Measurements from ENCODE around the gene SMIM41.

SMIM41 gene

DNA sequence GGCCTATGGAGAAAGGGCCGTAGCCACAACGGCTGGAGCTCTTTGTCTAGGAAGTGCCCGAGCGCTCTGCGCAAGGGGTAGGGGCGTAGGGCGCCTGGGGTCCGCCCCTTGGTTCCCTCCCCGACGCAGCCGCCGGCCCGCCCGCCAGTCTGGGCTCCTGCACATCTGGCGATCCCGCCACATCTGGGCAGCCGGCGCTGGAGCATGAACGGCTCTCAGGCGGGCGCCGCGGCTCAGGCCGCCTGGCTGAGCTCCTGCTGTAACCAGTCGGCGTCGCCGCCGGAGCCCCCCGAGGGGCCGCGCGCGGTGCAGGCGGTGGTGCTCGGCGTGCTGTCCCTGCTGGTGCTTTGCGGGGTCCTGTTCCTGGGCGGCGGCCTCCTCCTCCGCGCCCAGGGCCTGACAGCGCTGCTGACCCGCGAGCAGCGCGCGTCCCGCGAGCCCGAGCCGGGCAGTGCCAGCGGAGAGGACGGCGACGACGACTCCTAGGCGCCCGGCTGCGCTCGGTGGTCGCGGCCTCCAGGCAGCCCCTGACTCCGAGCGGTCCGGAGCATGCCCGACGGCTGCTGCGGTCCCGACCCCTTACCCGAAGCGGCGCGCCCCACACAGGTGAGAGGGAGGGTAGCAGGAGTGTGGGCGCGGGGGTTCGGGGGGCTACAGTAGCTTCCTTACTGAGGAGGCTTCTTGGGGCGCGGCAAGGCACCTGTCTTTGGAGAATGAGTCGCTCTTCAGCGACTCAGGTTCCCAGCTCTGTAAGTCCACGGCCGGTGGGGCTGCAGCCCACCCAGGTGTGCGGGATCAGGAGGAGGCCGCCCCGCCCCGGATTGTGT lies at the start of gene SMIM41:
Gene SMIM41, plus strand, starts transcription at position 129 of the 827 bp plus-strand sequence. Its CDS starts 76 bp downstream, at position 205.
- no peak for DNase-seq

DNA sequence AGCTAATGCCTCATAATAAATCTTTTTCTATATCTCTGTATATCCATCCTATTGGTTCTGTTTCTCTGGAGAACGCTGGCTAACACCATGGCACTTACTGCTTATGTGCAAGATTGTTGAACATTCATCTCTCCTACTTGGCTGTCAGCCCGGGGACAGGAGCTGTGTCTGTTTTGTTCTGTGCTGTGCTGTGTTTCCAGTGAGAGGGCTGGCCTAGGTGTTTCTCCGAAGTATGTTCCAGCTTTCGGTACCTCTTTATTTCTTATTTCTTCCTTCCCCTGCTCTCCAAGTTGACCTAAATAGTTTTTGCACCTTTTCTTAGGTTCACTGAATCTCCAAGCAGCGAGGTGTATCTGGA lies 47.1 kb upstream of the SMIM41 start:
- DNase-seq, result peak; percentile 8

DNA sequence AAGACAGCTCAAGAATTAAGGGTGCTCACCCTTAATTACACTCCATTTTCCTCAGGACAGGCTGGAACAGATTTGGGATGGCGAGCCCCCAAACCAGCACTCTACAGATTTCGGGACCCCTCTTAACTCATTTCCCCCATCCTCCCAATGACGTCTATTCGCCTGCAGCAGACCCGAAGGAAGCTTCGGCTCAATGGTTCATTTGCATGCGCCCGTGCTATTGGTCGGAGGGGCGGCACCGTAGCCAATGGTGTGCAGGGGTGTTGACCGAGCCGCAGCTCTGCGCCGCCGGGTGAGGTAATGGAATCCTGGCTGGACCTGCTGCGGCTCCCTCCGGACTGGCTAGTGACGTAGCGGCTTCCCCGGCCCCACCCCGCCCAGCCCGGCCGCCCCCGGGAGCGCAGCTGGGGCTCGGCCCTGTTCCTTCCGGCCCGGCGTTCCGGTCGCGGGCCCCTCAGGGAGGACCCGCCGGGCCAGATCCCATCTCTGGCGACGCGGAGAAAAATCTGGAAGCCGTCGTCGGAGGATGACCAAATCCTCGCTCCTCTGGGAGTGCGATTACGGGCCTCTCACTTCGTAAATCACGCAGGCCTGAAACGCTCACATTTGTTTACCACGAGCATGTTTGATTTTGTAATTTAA lies 46.6 kb upstream of the SMIM41 start:
- DNase-seq, result peak; percentile 96

DNA sequence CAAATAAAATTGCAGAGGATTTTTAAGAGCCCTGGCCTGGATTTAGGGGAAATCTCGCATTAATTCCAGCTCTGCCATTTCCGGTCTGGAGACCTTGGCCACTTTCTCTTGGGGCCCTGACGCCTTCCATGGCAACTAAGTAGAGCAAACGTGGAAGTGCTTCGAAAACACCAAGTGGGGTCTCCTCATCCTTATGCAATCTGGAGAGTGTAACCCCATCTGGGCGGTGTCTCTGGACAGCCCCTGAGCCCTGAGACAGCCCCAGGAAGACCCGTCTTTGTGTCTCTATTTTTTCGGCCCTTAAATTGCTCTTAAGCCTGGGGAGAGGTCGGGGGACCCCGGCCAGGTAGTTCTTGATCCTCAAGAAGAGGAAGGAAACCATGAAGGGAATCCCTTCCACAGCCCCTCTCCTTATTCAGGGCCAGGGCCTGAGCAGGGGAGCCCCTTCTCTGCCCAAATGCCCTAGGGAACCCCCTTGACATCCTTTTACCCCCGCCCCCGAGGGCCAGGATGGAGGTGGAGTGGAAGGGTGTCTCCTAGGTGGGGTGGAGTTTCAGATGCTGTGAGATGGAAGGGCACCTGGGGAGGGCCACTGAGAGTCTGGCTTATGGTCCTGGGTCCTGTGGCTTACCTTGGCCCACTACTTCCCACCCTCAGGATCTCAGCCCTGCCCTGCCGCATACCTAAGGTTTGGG lies 45.9 kb upstream of the SMIM41 start:
- DNase-seq, result no peak

DNA sequence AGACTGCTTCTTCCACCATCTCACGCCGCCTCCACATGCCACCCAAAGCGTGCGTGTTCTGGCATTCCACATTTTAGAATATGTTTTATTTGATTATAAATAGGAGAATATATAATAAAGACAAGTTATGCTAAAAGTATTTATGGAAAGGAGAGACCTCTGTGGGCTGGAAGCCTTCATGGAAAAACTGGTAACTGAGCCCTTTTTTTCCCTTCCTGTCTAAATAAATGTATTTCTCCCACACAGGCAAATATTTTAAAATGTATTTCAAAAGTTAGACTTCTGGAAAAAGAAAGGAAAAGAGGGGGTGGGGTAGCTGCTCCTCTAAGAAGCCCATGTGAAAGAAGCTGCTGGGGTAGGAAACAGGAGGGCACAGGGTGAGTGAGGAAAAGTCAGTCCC lies 44.3 kb upstream of the SMIM41 start:
- no peak for DNase-seq

DNA sequence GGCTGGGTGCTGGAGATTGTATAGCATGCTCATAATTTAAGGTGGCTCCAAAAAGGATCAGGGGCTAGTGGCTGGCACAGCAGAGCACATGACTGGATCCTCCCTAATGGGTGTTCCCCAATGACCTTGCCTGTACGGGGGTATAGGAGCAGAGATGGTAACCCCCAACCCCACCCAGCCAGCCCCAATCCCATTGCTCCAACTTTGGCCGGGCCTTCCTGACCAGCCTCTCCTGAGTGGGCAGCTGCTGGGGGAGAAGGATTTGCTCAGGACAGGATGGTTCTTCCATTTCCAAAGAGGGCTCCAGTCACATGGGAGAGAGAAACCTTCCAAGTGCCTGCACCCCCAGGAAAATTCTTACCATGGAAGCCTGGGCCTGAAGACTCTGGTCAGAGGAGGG lies 43.6 kb upstream of the SMIM41 start:
- DNase-seq, result no peak

DNA sequence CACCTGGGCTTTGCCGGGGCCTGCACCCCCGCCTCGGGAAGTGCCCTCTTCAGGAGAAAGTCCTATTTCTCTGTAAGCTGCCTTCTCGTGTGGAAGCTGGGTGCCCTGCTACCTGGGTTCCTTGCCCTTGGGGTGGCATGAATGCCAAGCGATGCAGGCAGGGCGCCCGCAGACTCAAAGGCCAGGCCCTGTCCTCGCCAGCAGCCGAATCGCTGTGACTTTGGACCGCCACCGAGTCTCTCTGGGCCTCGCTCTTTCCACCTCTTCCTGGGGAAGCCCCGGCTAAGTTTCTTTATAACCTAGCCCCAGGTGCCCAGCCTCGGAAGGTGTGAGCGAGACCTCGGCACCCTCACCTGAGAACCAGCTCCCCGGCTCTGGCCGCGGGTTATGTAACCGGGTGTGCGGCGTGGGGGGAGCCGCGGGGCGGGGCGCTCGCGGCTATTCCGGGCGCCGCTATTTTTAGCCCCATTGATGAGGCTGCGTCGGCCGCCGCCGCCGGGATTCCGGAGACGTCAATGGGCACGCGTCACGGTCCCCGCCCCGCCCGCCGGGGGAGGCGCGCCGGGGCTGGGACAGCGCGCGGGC lies 42.8 kb upstream of the SMIM41 start:
- peak; percentile 67 for DNase-seq

DNA sequence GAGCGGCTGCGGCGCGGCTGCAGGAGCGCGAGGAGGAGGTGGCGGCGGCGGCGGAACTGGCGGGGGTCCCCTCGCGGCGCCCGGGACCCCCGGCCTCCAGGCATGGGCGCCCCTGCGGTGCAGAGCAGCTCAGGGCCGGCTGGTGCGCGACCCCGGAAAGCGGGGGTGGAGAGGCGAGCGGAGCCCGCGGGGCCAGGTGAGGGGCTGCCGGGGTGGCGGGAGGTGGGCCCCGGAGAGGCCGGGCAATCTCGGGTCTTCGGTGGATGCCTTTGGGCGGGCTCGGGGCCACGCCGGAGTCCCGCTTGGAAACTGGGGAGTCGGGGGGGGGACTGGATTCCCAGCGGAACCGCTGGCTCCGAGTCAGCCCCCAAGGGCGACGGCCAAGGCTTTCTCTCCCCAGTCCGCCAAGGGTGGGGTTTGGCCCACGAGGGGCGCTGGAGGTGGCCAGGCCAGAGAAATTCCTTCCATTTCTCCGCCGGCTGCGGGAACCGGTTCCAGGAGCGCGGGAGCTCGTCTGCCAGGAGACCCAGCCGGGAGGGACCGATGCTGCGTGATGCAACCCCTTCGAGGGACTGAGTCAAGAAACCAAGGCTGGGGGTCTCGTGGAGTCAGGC lies 42.1 kb upstream of the SMIM41 start:
- peak; percentile 15 for DNase-seq

DNA sequence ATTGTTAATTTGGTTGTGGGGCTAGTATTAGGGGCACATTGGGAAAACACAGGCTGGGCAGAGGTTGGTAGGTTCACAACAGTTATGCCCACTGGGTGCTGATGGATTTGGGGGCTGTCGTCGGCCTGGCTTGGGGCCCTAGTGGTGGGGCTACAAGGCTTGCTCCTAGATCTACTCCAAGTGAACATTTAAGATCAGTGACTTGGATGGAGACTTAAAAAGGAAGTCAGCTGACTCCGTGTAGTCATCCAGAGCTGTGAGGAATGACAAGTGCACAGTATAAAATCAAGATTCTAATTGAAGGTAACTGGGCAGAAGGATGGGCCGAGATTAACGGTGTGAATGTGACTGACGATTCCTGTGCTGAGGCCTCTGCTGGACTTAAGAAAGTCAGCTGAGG lies 41.1 kb upstream of the SMIM41 start:
- no peak for DNase-seq

DNA sequence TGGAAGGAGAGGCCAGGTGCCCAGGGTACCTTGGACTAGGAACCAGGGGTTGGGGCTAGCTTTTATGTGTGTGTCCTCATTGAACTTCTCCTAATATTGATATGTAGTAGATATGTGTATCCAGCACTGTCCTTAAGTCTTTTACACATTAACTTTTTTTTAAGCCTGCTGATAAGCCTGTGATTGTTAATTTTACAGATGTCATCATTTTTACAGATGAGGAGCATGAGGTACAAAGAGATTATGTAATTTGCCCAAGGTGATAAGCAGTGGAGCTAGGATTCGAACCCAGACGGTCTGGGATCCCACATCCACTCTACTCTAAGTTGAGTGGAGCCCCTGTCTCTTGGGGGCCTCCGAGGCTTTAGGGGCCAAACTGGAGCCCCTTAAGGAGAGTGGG lies 38.5 kb upstream of the SMIM41 start:
- DNase-seq, result no peak

DNA sequence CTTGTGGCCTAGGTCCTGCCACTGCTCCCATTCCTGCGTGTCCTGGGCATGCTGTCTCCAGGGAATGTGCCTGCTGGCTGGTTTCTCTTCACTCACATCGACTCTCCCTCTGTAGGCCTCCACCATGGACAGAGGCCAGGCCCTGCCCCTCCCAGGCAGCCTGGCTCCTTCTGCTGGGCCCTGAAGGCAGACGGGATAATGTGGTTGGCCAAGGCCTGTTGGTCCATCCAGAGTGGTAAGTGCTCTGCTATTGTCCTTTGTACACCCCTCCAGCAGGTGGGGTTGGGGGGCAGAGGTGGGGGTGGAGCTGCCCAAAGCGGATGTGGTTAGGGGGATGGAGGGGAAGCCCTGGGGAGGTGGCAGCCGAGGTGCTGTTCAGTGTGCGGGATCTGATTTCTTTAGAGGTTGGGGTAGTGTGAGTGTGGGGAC lies 37.8 kb upstream of the SMIM41 start:
- no peak for DNase-seq

DNA sequence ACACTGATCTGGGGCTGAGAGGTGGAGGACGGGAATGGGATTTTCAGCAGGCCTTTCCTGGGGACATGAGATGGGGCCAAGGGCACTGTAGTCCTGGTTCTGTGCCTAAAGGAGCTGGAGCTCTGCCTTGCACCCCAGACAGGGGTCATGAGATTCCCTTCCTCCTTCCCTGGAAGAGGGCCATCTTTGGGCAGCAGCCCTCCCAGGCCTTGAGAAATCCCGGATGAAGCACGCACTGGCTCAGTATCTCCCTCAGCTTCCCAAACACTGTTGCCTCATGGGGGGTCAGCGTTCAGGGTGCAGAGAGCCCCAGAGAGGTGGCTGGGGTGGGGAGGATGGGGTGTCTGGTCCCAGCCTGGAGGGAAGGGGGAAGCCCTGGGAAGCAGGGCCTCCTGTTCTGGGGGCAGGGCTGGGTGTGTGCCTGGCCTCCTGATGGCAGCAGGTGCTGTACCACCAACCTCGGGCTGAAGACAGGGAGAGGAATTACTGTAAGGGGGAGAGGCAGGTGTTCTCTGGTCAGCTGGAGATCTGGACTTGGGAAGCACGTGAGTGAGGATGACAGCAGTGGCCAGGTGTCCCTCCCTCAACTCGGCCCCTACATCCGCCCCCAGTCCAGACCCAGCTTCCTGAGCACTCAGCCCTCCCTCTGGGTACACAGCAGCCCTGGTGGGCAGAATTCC lies 36.7 kb upstream of the SMIM41 start:
- DNase-seq, result peak; percentile 91

DNA sequence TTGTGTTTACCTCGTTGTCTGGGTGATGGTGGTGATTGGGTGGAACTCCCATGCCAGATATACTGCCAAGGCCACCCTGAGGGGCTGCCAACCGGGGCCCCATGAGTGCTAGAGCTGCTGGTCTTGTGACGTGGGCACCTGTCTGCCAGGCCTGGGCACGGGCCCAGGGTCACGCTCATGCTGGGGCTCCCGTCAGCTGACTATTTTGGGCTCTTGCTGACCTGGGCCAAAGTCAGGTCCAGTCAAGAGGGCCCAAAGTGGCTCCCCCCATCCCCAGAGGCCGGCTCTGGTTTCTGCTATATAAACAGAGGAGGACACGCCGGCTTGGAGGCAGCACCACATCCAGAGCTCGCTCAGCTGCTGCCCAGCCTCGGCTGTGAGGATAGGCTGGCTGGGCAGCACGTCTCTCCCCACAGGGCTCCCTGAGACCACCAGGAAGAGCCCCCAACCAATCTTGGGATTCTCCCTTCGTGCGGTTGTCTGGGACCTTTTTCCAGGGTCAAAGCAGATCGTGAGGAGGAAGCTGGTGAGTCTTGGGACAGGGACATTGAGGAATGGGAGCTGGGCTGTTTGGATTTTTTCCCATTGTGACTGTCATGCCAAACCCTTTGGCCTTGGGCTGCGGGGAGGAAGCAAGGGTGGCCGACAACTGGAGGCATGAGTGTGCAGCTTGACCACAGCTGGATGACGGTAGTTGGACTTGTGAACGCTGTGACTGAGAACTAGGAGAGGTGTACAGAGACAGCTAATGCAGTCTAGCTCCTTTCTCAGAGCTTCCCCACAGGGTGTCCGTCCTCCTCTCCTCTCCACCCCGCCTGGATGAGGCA lies 35.9 kb upstream of the SMIM41 start:
- no peak for DNase-seq

DNA sequence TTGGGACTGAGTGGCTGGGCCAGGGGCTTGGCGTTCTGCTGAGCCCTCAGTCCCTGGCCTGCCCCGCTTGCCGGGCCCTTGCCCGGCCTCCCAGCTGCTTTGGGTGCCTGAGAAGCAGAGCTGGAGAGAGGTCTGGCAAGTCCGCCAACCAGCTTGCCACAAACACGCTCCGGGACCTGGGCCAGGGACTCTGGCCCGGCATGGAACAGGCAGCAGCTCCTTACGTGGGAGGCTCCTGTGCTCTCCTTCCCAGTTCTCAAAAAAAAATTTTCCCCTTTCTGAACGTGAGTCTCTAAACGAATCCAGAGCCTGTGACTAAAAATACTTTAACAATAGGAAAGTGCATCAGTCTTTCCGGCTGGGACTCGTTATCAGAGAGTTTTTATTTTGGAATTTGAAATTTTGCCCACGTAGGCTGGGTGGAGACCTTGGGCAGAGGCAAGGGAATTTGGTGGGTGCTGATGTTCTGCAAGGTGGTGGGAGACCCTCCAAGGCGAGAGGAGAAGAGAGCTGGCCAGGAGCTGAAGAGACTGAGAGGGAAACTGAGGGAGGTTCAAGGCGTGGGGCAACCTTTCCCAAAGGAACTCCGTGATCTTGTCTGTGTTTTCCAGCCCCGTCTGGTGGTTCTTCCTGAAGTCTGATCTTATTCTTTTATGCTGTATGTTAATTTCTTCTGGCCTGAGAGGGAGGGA lies 35.1 kb upstream of the SMIM41 start:
- no peak for DNase-seq

DNA sequence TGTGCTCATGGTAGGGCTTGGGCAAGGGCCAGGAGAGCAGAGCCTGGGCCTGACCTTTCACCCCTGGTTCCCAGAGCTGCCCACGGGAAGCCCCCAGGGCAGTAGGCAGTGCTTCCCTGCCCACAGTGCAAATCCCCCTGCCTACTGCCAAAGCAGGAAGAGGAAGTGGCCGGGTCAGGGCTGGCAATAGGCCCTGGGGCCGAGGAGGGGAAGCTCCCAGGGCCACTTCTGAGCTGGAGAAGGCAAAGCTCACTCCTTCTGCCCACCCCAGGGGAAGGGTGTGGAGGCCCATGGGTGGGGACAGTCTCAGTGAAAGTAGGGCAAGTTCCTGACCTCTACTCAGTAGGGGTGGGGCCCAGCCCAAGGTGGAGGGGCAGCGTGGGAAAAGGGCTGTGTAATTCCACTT lies 33.7 kb upstream of the SMIM41 start:
- no peak for DNase-seq

DNA sequence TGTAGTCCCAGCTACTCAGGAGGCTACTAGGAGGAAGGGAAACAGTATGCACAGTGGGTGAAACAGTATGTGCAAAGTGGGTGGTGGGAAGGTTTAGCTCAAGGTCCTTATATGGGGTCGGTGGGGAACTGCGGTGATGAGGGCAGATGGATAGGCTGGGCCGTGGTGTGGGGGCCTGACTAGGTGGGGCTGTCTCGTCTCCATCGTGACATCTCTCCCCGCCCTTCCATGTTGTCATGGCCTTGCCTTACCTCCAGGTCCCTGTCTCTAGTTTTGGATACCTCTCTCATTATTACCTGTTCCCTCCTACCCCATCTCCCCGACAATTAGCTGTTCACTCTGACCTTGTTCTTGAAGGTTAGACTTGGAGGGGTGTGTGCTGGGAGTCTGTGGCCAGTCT lies 32.6 kb upstream of the SMIM41 start:
- no peak for DNase-seq

DNA sequence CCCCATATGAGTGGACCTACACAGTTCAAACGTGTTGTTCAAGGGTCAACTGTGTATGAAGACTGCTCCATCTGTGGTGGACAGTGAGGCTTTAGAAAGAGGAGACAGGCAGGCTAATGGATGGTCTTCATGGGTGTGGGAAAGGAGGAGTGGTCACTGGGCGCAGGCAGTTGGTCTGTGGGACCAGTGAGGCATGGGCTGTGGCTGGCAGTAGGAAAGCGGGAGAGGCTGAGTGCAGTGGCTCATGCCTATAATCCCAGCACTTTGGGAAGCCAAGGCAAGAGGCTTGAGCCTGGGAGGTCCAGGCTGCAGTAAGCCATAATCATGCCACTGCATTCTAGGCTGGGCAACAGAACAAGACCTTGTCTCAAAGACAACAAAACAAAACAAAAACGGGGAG lies 30.2 kb upstream of the SMIM41 start:
- no peak for DNase-seq

DNA sequence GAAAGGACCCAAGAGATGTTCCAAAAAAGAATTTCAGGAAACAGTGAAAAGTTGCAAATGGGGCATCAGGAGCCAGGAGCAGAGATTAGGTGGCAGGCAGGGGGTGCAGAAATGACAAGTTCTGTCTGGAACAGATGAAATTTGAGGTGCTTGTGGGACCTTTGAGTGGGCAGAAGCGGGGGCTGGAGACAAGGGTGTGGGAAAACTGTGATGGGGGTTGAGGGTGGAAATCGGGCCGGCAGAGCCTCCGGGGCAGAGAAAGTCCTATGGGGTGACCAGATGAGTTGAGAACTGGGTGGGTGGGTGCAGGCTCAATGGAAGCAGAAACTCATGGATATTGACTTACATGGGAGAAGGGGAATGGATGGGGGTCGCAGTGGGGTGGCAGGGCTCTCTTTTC lies 29.8 kb upstream of the SMIM41 start:
- DNase-seq, result no peak

DNA sequence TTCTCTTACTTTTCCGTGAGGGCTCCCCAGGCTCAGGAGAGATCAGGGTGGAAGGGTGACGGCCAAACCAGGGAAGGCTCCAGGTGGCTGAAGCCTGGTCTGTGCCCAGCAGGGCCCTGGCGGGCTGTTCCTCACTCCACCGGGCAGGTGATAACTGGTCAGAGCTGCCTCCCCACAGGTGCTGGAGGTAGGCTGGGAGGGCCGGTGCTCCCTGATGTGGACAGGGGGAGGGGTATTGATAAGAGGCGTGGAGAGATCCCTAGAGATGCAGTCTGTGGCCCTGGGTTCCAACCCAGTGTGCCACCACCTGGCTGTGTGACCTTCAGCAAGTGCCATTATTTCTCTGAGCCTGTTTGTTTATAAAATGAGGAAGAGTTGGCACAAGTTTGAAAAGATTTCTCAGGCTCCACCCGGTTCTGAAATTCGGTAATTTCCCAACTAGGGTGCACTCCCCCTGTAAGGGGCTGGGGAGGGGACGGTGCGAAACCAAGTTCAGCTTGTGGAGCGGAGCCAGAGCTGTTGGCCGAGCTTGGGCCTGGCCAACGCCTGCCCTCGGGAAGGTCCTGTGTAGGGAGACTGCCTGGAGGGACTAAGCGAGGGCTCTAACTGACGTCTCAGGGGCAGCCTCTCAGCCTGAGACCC lies 29.3 kb upstream of the SMIM41 start:
- DNase-seq, result peak; percentile 34

DNA sequence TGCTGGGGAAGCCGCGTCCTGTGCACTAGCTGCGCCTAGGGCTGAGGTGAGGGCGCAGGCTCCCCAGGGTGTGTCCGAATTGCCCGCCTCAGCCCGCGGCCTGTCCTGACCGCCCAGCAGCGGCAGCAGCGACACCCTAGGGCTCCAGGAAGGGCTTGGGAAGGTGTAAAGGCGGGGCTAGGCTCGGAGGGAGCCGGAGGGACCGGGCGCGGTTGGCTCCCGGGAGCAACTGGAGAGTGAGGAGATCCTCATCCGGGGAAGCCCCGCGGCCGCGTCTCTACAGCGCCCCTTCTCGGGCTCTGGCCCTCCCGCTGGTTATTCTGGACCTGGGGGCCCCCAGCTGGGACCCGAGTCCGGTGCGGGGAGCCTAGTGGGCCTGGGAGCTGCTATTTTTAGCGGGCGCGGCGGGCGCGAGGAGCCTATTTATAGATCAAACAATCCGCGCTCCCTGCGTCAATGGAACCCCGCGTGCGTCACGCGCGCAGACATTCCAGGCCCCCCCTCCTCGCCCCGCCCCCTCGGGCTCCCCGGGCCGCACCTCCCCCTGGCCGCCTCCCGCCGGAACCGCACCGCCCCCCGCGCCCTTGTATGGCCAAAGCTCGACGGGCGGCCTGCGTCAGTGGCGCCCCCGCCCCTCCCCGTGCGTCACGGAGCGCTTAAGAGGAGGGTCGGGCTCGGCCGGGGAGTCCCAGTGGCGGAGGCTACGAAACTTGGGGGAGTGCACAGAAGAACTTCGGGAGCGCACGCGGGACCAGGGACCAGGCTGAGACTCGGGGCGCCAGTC lies 28.6 kb upstream of the SMIM41 start, which contains the start of gene NR4A1:
Gene NR4A1, plus strand, starts transcription at position 685 of the 784 bp plus-strand sequence. CDS start 2,887 bp downstream, outside the sequence.
- DNase-seq, result peak; percentile 95
